HG02852 (cell line): ENCODE results near the gene CELA2A.
"Not testable (repeated sequence)": the region's sequence is repeated elsewhere in the genome, so short reads cannot be mapped to it uniquely, and the experiment has no call there.

ENCODE experiments used
- ATAC-seq: cut with Tn5 transposase; IDR thresholded peaks from one replicate; pipeline ENCODE4 v1.9.1; 2021; ENCODE audit warnings: mild to moderate bottlenecking, moderate library complexity; ENCODE audit not compliant: unreplicated experiment

Gene CELA2A

DNA sequence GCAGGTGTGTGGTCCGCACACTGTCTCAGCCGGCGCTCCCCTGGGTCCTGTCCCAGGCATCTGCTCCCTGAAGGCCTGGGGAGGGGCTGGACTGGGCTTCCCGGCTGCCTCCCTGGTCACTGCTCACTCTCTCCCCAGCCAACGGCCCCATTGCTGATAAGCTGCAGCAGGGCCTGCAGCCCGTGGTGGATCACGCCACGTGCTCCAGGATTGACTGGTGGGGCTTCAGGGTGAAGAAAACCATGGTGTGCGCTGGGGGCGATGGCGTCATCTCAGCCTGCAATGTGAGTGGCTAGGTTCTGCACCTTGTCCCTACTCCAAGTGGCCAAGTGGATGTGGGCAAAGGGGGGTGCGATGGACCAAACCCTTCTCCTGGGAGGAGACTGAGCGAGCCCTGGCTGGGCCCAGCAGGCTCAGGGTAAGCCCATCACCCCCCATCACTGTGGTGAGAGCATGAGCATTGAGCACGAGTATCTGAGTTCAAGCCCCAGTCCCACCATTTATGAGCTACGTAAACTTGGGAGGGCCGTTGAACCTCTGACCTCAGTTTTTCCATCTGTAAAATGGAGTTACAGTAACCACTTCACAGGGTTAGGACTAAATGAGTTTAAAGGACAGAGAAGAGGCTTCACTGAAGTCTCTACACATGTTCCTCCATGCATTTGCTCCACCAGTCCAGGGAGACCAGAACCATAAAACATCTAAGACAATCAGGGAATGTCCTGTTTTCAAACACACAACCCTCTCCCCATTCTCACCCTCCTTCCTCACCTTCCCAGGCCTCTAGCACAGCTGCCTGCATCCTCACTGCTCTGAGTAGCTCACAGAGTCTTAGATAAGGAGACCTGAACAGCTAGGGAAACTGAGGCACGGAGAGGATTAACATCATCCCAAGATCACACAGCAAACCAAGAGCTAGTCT is 11.8 kb upstream of the CELA2A start:
- ATAC-seq, result no peak

DNA sequence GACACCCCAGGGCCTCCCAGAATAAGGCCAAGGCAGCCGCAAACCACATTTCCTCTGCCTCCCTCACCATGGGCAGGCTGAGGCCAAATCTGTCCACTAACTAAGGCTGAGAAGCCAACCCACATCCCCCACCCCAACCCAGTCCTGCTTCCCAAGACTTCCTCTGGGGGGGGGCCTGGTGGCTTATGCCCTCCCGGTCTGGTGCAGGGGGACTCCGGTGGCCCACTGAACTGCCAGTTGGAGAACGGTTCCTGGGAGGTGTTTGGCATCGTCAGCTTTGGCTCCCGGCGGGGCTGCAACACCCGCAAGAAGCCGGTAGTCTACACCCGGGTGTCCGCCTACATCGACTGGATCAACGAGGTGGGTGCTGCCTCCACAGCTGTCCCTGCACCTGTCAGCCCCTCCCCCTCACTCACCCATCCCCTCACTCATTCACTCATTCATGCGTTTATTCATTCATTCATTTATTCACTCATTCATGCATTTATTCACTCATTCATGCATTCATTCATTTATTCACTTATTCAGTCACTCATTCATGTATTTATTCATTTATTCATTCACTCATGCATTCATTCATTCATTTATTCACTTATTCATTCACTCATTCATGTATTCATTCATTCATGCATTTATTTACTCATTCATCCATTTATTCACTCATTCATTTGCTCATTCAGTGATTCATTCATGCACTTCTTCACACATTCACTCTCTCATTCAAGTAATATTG is 11.0 kb upstream of the CELA2A start:
- ATAC-seq, result no peak

DNA sequence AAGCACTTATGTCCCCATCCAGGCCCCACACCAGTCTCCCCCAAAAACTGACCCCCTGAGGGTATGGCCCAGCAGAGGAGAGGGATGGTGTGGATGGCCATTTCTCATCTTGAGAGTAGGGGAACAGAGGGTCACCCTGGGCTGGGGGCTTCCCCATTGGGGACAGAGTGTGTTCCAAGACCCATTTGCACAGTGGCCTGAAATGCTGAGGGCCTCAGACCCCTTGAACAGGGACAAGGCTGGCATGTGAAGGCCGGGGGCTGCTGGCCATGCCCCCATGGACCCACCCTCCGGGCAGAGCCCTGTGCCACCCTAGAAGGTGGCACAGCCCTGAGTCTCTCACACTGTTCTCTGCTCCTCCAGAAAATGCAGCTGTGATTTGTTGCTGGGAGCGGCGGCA is 10.3 kb upstream of the CELA2A start:
- ATAC-seq, result no peak

DNA sequence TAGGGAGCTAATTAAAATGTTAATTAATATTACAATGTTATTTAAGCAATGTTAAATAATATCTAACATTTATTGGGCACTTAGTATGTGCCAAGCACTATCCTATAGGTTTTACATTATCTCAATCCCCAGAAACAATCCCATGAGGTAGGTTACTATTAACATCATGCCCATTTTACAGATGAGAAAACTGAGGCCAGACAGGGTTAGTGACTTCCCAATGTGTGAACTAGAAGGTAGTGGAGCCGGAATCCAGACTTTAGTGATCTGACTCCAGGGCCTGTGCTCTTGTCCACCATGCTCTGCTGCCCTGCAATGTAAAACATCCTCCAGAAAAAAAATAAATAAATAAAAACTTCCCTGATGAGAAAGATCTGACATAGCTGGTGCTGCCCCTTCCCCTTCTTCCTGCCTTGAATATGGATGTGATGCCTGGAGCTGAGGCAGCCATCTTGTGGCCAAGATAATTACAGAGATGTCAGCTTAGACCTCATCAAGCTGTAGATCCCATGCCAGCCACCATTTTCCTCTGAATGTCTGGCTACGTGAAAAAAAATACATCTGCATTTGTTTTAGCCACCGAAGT is 7.6 kb upstream of the CELA2A start:
- no peak for ATAC-seq

DNA sequence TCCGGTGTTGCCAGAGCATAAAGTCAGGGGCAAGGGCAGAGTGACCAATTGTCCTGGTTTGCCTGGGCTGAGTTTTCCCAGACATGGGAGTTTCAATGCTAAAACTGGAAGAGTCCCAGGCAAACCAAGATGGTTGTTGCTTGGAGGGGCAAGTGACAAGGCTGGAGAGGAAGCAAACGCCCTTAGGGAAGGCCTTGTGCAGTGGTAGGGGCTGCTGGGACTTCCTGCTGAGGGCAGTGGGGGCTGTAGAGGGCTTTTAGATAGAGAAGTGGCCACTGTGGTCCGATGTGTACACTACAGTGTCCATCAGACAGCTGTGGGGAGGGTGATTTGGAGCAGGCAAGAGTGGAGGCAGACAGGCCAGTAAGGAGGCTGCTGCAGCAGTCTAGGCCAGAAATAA is 7.0 kb upstream of the CELA2A start:
- ATAC-seq, result no peak

DNA sequence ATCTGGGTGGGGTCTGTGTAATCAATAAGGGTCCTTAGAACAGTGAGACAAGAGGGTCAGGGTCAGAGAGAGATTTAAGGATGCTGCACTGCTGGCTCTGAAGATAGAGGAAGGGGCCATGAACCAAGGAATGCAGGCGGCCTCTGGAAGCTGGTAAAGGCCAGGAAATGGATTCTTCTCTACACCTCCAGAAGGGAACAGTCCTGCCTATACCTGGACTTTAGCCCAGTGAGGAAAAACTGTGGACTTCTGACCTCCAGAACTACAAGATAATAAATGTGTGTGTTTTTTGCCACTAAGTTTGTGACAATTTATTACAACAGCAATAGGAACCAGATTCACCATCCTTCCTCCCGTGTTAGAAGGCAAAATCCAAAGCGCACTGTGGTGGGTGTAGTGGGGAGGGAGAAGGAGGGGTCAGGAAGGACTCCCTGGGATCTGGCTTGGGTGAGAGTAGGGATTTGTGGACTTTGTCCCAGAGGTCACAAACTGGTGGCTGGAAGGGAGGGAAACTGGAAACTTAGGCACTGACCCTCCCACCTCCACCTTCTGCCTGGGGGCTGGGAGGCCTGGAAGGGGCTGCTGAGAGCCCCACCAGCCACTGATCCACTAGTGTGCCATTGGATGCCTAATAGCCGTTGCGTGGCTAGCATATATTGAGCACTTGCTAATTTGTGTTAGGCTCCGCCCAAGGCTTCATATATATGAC is 5.4 kb upstream of the CELA2A start:
- no peak for ATAC-seq

DNA sequence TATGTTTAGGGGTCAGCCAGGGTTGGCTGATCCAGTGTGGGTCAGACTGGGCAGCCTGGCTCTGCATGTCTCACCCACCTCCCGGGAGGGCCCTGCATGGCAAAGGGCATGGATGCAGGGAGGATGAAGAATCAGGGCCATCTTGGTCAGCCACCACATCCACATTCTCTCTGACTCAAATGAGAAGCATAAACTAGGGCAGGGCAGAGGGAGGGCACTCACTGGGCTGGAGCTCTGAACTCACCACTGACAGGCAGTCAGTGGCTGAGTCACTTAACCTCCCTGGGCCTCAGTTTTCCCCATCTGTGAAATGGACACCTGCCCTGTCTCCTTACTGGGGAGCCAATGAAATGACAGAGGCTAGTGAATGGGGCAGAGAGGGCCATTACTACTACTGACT is 4.3 kb upstream of the CELA2A start:
- ATAC-seq, result no peak

DNA sequence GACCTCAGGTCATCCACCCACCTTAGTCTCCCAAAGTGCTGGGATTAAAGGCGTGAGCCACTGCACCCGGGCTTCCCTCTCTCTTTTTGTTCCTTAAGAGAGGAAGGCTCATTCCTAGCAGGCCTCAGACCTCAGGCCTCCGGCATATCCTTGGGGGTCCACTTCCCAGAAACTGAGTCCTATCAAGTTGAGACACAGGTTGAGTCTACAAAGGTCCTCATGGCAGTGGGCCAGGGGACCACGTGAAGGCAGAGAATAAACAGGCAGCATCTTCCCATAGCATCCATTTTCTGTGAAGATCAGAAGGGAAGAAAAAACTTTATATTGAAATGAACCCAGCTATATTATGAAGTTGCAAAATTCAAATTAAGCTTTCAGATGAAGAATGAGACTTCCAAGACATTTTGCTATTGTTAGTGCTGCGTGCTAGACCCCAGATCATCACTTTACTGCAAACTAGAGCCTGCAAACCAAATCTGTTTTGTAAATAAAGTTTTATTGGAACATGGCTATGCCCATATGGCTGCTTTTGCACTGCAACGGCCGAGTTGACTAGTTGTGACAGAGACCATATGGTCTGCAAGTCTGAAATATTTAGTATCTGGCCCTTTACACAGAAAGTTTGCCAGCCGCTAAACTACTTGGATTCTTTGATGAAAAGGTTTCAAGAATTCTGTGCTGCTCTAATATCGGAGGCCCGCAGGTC is 3.5 kb upstream of the CELA2A start:
- ATAC-seq, result no peak

DNA sequence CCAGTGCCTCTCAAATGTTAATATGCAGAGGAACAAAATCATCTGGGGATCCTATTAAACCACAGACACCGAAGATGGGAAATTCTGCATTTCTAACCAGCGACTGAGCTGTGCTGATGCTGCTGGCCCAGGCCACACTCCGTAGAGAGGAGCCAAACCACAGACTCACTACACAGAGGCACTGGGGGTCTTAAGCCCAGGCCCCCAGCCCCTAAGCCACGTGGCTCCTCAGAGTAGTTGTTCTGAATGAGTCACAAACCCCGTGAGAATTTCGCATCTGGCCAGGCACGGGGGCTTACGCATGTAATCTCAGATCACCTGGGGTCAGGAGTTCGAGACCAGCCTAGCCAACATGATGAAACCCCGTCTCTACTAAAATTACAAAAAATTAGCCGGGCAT is 2.8 kb upstream of the CELA2A start:
- no peak for ATAC-seq

DNA sequence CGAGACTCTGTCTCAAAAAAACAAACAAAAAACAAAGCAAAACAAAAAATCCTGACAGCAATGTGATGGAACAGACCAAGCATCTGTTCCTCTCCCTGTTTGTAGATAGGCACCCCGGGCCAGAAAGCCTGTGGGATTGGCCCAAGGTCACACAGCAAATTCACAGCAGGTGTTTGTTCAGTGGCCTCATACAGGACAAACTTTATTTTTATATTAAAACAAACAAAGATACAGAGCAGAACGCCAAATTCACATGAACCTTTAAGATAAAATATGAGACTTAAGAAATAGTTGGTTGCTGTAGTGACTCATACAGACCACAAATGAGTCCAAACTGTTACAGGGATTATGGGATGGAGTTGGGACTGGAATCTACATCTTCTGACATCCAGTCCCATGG is 2.3 kb upstream of the CELA2A start:
- no peak for ATAC-seq

DNA sequence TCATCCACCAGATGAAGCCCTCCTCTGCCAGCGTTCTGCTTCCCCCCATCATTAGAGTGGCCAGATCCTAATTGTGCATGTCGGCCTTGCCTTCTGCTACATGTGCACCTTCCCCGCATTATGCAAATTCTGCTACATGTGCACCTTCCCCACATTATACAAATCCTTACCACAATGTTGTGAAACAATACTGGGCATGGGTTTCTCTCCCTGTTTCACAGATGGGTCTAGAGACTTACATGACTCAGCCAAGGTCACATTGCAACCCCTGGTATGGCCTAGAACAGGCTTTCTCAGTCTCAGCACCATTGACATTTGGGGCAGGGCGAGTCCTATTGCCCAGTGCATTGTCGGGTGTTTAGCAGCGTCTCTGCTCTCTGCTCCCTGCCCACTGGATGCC is 1.0 kb upstream of the CELA2A start:
- no peak for ATAC-seq

DNA sequence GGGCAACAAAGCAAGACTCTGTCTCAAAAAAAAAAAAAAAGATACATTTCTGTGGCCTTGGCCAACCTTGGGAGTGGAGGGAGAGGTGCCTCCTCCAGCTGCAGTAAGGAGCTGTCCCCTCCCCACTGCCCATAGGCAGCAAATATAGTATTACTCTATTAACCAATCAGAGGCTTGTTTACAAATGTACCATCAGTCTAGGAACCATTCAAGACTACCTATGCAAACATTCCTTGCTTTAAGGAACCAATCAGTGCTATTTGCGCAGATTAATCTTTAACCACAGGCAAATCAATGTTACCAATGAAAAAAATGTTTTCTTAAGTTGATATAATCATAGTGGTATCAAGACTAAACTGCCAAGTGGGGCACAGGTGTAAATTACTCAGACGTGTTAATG is 1.1 kb downstream of the CELA2A start:
- no peak for ATAC-seq

DNA sequence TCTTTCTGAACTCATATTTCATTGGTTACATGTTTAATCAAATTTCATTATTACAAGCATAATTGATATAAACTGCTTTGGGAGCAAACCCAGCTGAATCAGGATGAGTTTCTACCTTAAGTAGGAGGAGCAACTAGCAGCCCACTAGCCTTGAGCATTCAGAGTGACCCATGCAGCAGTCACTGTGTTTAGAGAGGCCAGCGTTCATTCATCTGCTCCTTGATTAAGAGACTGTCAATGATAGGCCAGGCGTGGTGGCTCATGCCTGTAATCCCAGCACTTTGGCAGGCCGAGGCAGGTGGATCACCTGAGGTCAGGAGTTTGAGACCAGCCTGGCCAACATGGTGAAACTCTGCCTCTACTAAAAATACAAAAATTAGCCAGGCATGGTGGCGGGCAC is 1.9 kb downstream of the CELA2A start:
- ATAC-seq, result not testable (repeated sequence)

DNA sequence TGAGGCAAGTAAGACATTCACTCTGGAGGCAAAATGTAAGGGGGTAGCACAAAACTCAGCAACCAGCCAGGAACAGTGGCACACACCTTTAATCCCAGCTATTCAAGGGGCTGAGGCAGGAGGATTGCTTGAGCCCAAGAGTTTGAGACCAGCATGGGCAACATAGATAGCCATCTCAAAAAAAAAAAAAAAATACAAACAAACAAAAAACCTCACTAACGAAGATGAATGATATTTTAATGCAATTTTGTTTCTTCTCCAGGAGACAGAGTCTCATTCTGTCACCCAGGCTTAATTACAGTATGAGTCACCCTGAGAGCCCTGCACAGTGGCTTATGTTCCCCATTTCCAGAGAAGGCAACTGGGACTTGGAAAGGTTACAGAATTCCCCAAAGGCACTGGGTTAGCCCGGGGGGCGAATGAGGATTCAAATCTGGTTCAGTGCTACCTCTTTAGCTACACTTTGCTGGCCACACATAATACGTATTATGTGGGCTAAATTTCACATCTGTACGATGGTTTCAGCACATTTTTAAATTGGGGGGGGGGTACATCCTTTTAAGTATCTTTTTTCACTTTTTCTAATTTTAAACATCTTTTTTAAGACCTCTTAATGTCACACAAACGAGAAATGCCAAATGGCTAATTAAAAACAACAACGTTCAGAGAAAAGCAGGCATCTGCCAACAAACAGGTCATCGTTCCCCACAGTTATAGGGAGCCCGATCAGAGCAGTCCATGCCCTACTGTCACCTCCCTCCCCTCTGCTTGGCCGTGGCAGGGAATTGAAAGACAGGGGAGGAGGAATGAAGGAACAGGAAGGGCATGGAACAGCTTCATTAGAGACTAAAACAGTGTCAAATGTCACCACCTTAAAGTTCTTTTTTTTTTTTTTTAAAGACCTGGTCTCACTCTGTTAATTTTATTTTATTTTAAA is 3.5 kb downstream of the CELA2A start:
- ATAC-seq, result no peak

DNA sequence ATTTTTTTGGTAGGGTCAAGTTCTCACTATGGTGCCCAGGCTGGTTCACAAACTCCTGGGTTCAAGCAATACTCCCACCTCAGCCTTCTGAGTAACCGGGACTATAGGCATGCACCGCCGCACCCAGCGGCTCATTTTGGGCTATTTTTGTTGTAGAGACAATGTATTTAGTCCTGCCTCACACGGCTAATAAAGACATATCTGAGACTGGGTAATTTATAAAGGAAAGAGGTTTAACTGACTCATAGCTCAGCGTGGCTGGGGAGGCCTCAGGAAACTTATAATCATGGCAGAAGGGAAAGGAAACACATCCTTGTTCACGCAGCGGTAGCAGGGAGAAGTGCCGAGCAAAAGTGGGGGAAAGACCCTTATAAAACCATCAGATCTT is 4.2 kb downstream of the CELA2A start:
- ATAC-seq, result no peak

DNA sequence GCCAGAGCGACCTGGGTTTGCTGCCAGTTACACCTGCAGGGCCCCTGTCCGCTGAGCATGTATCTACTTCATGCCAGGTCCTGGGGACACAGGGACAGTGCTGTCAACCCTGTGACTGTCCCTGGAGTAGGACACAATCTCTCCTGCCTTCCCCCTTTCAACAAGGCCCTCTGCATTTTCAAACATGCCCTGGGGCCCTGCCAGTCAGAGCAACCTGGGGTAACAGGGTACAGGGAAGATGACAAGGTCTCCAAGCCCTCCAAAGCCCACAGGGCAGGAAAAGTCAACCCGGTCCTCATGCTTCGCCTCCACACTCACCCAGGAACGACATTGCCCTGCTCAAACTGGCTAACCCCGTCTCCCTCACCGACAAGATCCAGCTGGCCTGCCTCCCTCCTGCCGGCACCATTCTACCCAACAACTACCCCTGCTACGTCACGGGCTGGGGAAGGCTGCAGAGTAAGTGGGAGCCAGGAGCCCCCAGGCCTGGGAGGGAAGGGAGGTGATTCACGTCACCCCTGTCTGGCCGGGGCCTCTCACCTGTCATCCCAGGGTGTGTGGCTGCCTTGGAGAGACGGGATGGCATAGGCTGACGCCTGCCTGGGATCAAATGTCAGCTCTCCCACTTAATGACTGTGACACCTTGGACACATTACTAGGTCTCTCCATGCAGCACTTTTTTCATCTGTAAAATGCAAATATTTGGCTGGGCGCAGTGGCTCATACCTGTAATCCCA is 6.7 kb downstream of the CELA2A start:
- not testable (repeated sequence) for ATAC-seq

DNA sequence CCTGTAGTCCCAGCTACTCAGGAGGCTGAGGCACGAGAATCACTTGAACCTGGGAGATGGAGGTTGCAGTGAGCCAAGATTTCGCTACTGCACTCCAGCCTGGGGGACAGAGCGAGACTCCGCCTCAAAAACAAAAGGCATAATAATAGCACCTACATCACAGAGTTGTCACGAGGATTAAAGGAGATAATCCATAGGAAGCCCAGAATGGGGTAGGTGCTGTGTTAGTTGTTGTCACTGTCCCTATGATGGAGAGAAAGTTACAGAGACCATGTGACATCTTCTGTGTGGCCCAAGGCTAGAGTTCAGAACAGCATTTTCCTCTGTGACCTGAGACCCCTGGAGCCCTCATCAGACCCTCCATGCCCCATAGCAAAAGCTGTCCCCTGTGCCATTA is 7.4 kb downstream of the CELA2A start:
- not testable (repeated sequence) for ATAC-seq

DNA sequence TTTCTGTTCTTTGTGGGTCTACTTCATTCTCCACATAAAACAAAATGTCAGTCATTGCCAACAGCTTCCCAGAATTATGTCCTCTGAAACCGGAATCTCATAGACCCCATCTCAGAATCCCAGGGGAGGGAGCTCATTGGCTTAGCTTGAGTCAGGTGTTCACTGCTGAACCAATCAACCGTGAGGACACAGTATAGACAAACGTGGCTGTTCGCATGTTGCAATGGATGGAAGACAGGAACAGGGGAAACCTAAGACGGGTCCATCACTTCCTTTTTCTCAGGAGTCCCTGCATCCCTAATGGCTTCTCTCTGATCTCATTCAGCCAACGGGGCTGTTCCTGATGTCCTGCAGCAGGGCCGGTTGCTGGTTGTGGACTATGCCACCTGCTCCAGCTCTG is 9.1 kb downstream of the CELA2A start:
- no peak for ATAC-seq
